Activated CD4-positive, alpha-beta T cell treated with anti-CD3 and anti-CD28 coated beads, Interleukin-2, Interleukin-6, amounts not matched to agents 100 ng/mL and 50 ng/mL, durations not matched to agents 16 hours and 8 hours (primary cell): Measurements from ENCODE around the gene GCK.

Source experiments
- DNase-seq: peaks from one replicate; pipeline ENCODE4 v3.0.0-alpha.2; 2020

GCK gene

DNA sequence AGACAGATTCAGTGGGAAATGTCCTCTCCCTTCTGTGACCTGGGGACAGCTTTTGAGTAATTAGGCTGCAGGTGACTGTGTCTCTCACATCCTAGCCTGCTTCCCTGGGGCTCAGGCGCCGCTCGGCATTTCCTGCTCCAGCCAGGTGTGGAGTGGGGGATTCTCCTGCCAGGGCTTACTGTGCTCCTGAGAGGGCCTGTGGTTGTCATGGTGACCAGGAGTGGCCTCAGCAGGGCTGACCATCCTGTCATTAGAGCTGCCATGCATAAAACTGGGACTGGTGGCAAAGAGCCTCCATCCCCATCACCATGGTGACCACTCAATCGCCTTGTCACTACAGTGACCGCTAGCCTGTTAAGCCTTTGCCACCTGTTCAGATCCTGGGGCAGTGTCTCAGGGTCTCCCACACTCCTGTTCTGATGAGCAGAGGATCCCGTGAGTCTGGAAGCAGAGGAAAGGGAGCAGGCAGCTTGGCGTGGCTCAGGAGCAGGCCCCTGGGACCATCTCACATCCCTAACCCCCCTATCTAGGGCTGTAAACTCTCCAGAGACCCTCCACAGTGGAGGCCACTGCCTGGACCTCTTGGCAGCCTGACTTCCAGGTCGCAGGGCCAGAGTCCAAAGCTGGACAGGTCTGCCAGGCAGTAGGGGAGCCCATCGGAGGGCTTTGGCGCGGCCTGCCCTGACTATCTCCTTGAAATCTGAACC lies at the start of gene GCK:
GCK (minus strand) TSS at position 154 of the 707 bp plus-strand sequence. CDS start 486 bp downstream, outside the sequence.
- DNase-seq = no peak

DNA sequence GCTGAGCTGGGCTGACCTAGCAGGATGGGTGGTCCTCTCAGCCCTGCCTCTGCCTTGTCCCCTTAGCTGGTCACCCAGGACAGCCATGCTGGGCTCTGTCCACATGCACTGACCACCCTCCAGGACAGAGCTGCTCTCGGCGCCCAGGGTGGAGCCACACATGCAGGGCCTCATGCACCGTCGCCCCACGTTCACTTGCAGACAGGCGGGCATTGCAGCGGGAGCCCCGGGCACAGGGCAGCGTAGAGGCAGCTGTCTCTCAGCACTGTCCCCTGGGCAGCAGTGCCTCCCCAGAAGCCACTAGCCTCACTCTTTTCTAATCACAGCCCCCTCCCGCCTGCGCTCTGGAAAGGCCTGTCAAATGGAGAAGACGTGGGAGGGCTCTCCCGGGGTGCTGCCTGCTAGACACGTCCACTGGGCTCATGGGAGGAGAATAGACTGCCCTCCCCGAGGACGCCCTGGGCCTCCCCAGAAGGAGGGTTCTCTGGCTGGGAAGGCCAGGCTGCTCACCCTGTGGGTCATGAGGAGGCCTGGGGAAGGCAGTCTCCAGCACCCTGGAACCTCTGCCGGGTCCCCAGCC lies 49.0 kb upstream of the GCK start:
- DNase-seq = no peak

DNA sequence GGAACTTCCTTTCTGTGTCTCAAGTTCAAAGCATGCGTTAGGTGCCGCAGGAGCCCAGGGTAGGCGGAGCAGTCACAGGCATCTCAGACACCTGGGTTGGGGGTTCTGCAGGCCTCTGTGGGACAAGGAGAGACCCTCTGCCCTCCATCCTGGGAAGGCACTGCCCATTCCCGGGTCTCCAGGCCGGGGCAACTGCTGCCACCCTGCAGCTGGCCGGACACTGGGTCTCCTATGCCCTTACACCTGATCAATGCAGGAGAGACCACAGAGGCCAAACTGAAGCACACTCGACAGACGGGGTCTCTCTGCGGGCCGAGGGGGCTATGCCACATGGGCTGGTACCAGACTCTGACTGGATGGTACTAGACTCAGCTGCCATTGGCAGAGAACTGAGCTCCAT lies 48.5 kb upstream of the GCK start:
- no peak for DNase-seq

DNA sequence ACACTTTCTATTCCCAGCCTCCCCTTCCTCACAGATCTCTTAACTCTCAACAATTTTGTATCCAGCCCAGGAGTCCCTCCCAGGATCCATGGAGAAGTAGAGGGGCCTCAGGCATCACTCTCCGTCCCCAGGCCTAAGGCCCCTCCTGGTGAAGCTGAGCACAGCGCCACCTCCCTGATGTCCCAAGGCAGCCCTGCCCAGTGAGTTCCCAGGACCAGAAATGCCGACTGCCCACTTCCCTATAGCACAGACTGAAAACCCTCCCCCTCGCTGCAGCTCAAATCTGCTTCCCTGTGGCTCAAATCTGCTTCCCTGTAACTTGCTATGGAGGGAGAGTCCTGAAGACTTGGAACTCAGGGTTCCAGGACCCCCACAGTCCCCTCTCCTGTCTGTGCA lies 47.1 kb upstream of the GCK start:
- no peak for DNase-seq

DNA sequence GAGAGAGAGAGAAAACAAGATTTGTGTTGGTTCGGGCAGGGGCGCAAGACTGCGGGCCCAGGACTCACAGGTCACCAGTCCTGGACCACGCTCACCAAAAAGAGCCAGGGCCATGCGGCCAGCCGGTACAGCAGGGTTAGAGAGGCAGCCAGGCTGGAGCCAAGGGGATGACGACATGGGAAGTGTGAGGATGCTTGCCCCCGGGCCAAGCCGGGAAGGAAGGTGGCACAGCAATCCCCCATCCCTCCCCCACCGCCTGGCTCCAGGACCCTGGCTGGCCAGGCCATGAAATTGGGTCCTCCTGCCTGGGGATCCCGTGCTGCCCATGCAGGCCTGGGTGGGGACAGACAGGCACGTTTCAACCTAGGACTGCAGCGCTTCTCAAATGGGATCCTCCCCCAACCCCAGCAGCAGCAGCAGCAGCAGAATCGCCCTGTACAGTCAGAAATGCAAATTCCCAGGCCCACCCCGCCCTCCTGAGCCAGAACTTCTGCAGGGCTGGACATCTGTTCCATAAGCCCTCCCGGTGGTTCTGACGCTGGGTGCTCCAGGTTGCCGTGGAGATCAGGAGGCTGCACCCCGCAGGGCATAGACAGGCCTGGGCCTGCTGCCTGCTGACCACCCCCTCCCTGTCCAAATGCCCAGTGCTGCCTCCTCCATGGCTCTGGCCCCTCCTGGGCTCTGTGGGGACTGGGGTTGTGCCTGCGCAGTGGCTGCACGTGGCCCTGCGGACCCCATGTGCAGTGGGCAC lies 46.5 kb upstream of the GCK start:
- no peak for DNase-seq

DNA sequence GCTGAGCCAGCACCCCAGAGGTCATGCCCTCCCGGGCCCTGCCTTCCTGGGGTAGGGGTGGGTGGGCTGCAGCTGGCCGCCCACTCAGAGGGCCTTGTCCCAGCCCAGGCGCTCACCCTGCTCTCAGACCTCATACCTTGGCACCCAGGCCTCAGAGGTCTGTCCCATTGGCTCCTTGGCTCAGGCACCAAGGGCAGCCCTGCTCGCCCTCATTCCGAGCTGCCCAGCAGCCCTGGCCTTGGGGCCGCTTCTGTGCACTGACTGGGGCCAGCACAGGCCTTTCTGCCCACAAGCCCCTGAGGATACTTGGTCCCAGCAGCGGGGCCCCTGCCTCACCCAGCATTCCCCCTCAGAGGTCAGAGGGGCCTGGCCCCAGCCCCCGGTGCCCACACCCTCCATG lies 45.8 kb upstream of the GCK start:
- DNase-seq = no peak

DNA sequence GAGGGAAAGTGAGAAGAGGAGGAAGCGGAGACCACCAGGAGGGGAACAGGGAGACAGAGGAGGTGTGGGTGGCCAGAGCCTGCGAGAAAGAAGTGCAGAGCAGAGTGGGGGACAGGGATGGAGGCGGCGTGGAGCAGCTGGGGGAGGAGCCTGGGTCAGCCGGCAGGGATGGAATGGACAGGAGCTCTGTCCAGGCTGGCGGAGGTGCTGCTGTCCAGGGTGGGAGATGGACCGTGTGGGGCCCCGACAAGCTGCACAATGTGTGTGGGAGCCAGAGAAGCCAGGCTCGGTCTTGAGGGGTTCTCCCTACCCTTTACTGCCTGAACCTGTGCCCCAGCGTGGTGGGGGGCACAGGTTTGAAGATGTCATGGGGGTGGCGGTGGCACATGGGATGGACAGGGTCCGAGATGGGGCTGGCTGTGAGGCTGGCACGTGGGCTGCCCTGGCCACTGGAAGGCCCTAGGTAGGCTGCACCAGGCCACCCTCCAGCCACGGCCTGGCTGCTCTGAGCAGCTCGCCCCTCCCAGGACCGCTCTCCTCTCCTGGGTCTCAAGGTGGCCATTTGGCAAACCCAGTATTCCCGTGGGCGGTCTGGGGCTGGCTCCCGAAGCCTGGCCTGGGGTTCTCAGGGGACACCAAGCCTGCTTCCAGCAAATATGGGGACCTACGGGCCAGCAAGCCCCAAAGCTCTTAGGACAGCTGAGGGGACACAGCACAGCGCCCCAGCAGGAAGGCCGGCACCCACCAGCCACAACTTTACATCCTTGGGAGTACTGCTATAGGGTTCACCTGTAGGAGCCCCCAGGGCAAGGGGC lies 43.9 kb upstream of the GCK start:
- DNase-seq = no peak

DNA sequence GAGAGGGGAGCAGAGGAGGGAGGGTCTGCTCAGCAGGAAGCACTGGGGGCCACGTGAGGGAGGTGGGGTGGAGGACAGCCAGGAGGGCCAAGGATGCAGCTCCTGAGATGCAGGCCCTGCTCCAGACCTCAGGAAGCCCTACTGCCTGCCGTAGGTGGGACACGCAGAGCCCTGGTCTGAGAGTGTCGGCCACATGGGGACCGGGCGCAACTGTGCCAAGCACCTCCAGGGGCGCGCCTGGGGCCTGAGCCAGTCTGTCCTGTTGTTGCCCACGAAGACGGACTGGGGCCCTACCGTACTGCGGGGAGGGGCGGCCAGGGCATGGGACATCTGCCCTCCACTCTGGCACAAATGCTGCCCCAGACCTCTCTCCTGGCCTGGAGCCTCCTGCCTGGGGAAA lies 43.2 kb upstream of the GCK start:
- DNase-seq = no peak

DNA sequence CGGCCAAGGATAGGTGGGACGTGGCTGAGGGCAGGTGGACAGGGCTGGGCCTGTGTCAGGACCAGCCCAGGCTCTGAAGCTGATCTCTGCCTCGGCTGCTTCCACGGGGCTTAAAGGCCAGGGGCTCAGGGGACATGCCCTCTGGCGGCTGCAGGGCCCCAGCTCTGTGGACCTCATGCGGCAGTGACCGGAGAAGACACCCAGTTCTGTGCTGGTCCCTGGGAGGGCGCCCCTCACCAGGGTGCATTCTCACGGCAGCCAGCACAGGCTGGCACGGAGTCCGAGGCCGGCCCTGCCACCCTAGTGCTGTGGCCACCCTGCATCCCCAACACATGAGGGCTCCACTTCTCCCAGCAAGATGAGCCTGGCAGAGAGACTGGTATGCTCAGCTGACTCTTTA lies 41.8 kb upstream of the GCK start:
- DNase-seq = no peak

DNA sequence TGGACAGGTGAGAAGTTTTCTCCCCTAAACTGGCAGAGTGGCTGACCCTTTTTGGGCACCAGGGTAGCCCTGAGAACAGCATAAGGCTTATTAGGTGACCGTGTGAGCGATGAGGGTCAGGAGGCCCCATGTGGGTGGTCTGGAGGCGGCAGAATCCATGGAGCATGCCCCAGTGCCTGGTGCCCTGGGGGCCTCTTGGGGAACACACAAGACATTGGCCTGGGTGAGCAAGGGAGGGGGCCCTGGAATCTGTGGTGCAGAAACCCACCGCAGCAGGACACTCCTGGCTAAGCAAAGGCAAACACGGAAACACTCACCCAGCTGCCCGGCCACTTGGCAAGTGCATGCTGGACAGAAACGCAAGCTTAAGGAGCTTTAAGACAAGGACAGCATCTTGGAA lies 41.0 kb upstream of the GCK start:
- DNase-seq = no peak

DNA sequence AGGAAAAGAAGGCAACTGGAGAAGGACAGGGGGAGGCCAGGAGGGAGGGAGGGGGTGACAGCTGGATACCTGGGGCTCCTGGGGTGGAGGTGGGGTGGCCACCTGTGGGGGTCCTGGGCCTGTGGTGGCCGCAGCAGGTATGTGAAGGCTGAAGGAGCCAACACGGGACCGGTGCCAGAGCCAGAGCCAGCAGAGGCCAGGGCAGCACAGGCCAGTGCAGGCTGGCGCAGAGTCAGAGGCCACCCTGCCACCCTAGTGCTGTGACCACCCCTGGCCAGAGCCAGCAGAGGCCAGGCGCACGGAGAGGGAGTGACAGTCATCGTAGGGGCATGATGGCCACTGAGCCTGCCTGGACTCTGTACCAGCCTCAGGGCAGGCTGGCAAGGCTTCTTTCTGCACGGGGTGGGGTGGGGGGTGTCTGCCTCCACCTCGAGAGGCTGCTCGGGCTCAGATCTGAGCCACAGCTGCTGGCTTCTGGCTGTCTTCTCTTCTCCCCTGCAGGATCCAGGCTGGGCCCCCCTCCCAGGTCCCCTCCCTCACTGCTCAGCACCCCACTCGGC lies 40.4 kb upstream of the GCK start:
- DNase-seq = no peak

DNA sequence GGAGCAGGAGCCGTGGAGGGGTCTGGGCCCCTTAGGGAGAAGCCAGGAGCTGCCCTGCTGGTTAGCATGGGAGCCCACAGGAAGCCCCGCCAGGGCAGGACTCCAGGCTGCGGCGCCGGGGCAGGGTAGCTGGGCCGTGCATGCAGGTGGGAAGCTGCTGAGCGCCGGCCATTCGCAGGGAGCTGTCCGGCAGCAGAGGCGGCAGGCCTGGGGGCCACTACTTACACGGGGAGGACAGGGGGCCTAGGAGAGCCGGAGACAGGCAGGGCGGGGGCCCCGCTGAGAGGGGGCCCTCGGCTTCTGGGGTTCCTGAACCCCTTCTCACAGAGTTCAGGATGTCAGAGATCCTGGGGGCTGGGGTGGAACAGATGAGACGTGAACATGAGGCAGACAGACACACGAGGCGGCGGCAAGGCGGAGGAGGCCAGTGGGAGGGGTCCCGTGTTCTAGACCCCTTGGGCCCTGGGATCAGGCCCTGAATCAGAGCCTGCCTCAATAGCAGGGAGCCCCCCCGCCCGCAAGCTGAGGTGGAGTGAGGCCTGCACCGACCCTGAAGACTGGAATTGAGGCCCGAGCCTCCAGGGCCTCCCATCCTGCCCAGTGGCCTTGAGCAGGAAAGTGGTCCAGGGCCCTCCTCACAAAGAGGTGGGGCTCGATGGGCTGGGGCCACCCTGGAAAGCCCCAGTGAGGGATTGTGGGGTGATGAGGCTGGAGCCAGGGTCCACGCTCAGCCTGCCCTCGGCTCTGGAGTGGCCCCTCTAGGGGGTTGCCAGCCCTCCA lies 39.5 kb upstream of the GCK start:
- DNase-seq = no peak

DNA sequence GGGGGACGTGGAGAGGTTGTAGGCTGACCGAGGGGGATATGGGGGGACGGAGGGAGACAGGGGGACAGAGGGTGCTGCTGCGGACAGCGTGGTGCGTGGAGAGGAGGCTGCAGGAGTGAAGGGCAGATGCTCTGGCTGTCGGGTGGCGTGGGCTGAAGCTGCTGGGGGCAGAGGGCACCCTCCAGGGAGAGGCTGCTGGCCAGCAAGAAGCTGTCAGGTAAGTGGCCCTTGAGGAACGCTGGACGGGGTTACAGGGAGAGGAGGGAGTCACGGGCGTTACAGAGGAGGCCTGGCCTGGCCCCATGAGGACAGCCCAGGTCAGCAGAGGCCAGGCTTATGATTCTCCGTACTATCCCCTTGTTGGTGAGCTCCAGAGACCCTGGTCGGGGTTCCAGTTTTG lies 38.7 kb upstream of the GCK start:
- DNase-seq = no peak

DNA sequence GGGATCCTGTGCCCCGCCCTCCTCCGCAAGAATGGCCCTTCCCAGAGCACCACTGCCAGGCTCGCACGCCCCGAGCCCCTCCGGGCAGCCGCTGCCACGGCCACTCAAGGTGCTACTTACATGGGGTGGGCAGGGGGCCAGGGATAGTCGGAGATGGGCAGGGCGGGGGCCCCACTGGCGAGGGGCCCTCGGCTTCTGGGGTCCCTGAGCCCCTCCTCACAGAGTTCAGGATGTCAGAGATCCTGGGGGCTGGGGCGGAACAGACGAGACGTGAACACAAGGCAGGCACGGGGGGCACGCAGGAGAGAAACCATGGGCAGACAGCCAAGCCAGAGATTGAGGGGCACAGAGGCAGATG lies 37.1 kb upstream of the GCK start:
- DNase-seq = no peak

DNA sequence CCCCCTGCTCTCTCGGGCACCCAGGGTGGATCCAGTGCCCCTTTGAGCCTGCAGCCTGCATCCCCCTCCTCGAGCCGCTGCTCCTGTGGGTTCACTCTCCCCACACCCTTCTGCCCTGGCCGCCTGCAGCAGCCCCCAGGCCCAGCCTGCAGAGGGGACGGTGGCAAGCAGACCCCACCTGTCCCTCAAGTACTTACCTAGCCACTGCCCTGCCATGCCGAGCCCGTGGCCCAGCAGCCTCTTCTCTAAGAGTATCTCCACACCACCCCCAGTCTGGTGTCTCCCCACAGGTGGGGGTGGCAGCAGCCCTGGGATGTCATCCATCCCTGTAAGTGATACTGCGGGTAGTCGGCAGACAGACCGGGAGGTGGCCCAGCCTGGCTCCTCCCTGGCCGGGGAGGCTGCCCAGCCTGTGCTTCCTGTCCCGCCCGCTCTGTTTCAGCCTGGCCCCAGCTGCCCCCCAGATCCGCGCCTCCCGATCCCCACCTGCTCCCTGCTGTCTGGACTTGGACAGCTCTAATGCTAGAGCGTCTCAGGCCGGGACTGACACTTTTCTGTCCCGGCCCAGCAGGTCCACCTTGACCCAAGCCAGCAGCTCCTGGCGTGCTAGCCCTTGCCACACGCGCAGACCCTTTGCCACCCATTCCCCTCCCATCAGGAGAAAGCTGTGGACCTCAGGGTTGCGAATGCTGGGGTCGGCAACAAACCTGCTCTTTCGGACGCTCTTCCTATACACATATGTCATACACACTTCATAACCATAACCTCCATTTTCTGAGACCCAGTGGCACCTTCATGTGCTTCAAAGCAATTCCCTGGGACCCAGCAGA lies 36.5 kb upstream of the GCK start:
- no peak for DNase-seq

DNA sequence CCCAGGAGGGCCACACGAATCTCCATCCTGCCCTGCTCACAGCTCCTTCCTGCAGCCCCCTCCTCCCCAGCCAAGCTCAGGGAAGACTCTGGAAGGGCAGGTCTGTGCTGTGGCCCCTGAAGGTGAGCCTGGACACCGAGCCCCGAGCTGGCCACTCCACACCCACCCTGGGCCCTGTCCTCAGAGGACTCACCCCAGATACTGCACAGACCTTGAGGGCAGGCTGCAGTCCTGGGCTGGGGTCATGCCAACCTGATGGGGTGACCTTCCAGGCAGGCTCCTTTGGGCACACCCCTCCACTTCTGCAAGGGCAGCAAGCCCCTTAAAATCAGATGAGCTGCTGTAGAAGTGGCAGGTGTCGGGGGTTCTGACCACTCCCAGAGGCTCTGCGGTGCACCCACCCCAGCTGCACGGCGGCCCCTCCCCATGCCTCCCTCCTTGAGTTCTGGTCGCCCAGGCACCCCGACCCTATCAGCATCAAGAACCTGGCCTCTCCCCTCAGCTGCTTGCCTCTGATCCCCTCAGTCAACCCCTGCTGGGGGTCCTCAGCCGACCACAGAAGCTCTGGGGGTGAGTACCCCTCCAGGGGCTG lies 35.8 kb upstream of the GCK start:
- DNase-seq = no peak

DNA sequence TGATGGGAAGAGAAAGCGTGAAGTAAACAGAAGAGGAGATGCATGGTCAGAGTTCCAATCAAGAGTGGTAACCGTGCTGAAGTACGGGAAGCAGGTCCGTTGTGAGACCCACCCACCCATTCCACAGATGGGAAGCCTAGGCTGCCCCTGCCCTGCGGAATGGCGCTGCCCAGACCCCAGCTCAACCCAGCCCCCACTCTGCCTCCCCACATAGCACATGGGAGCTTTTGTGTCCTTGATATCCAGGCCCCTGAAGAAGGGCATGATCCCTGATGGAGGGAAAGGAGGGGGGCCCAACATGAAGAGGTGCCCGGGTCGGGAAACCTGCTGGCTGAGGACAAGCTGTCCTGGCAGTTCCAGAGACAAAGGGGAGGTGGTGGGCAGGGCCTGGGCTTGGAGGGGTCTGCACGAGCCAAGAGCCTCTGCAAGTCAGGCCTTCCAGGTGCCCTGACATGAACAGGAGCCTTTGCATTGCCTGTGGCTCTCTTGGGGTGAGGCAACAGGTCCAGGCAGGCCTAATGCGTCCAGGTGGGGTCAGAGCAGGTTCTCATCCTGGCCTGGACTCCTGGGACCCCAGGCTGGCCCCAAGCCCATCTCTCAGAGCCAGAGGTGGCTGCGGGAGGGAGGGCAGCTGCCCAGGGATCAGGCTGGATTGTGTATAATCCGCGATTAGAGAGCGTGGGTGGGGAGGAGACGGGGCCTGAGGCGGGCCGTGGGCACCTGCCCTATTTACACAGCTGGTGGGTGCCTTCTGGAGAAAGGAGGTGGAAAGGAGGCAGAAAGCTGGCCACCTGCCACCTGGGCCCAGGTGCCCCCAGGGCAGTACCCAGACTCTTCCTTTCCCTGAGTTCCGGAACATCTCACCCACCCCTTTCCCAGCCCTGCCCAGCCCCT lies 35.1 kb upstream of the GCK start:
- DNase-seq = no peak

DNA sequence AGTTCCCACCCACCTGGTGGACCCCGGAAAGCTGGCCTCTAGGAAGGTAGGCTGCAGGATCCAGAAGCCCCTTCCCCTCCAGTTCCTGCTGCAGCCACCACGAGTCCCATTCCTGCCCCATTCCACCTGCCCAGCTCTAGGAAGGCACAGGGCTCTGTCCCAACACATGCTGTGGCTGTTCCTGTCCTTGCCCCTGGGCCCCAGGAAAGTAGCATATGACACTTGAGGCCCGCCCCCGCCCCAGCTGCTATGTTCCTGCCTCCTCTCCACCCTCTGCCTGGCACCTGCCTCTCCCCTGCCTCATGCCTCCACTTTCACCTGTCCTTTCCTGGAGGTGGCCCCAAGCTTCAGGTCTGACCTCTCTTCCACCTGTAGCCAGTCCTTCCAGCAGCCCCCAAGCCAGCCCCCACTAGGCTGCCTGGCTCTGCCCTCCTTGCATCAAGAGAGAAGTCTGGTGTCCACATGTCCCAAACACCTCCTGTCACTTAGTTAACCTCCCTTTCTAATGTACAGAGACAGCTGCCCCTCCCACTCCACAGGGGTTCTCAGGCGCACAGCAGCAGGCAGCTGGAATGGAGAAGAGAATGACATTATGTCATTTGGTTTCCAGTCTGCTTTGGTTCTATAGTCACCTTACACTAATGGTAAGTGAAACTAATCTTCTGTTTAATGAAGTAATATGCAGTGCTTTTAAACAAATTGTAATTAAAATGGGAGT lies 34.3 kb upstream of the GCK start:
- DNase-seq = no peak

DNA sequence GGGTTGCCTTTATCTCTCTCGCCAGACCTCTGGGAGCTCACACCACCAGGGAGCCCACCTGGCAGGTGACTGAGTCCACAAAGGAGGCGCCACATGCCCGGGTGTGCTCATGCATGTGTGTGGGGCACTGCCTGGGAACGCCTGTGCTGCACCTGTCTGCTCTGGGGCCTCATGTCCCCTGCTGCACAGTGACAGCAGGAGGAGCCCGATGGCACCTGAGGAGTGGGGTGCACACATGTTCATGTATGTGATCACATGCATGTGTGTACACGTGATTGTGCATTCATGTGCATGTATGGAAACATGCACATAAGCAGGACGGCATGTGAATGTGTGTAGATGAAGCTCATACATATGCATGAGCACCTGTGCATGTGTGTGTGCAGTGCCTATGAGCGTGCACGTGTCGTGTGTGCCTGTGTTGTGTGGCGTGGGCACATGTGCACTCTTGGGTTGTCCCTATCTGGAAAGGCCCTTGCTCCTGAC lies 33.6 kb upstream of the GCK start:
- DNase-seq = no peak
